Measurements from ENCODE around the gene ELMO1.

ELMO1 gene

GRCh38 chr7:37089972-37090371 is 358.7 kb downstream of the ELMO1 start:
- Mint-ChIP-seq H3K27ac (no peak overlapping the region), H3K4me3 (no peak overlapping the region), H3K36me3 (peaks cover 72% of the 10 kb centered on the region)

GRCh38 chr7:37085600-37085999 is 363.1 kb downstream of the ELMO1 start:
- Mint-ChIP-seq H3K27ac (no peak overlapping the region), H3K9me3 (no peaks in the 10 kb centered on the region), H3K4me1 (peaks cover 16% of the 10 kb centered on the region), H3K4me3 (no peak overlapping the region), H3K27me3 (no peaks in the 10 kb centered on the region), H3K36me3 (peaks cover 59% of the 10 kb centered on the region)
- ATAC-seq, result no peak

More at GRCh38 chr7:37089972-37090371, 358.7 kb downstream of the ELMO1 start:
- peaks cover 11% of the 10 kb centered on the region for H3K4me1 Mint-ChIP-seq
- H3K27me3 Mint-ChIP-seq, result no peaks in the 10 kb centered on the region
- H3K9me3 Mint-ChIP-seq, result peaks cover 6% of the 10 kb centered on the region
- no peak for ATAC-seq

GRCh38 chr7:37084303-37084702 is 364.4 kb downstream of the ELMO1 start:
- peaks cover 23% of the 10 kb centered on the region for H3K4me1 Mint-ChIP-seq

DNA sequence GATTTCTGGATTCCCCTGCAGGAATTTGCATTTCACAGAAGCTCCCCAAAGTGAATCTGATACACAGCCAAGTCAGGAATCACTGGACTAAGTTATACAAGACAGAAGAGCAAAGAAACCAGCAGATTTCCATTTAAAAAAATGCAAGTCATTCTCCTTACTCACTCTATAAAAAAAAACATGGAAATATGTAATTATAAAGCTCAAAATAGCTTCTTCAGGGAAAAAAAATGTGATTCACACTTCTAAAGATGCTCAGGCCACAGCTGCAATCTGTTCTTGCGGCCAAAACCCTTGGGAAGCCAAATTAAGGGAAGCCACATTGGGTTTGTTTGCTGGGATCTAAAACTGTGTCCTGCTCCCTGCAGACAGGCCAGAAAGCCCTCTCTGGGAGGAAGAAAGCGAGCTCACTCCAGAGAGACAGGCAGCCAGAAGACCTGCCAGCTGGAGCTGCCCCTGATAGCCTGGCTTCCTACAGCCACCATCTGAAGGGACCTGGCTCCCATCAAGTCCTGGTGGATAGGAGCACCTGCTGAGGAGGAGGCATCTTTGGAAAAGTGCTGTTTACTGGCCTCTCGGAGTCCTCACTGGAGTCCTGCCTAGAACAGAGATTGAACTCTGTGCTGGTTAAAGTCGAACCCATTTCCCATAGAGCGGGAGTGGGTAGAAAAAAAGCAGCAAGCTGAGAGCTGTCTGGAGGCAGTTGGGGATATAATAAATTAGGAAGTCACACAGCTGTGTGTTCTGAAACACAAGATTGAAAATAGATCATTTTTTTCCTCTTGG is 365.2 kb downstream of the ELMO1 start:
- Mint-ChIP-seq H3K4me1 (peaks cover 24% of the 10 kb centered on the region), H3K9me3 (no peaks in the 10 kb centered on the region), H3K4me3 (no peak overlapping the region), H3K27me3 (no peaks in the 10 kb centered on the region), H3K36me3 (peaks cover 70% of the 10 kb centered on the region), H3K27ac (no peak overlapping the region)
- no peak for ATAC-seq

More at GRCh38 chr7:37084303-37084702, 364.4 kb downstream of the ELMO1 start:
- Mint-ChIP-seq H3K36me3 (peaks cover 65% of the 10 kb centered on the region), H3K4me3 (no peak overlapping the region), H3K9me3 (no peaks in the 10 kb centered on the region), H3K27me3 (no peaks in the 10 kb centered on the region), H3K27ac (no peak overlapping the region)
- no peak for ATAC-seq

DNA sequence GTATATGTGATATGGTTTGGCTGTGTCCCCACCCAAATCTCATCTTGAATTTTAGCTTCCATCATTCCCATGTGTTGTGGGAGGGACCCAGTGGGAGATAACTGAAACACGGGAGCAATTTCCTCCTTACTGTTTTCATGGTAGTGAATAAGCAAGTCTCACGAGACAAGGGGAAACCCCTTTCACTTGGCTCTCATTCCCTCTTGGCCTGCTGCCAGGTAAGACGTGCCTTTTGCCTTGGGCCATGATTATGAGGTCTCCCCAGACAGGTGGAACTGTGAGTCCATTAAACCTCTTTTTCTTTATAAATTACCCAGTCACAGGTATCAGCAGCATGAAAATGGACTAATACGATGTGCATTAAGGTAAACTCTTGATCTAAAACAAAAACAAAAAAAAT is 367.2 kb downstream of the ELMO1 start:
- ATAC-seq, result no peak
- no peak overlapping the region for H3K4me3 Mint-ChIP-seq
- H3K4me1 Mint-ChIP-seq, result peaks cover 24% of the 10 kb centered on the region
- H3K27me3 Mint-ChIP-seq, result no peaks in the 10 kb centered on the region
- H3K27ac Mint-ChIP-seq, result no peak overlapping the region
- no peaks in the 10 kb centered on the region for H3K9me3 Mint-ChIP-seq
- peaks cover 73% of the 10 kb centered on the region for H3K36me3 Mint-ChIP-seq

GRCh38 chr7:37079420-37079819 is 369.2 kb downstream of the ELMO1 start:
- ATAC-seq, result no peak
- H3K36me3 Mint-ChIP-seq, result peaks cover 60% of the 10 kb centered on the region
- no peak overlapping the region for H3K4me3 Mint-ChIP-seq
- no peak overlapping the region for H3K27ac Mint-ChIP-seq
- H3K4me1 Mint-ChIP-seq, result peaks cover 24% of the 10 kb centered on the region
- no peaks in the 10 kb centered on the region for H3K9me3 Mint-ChIP-seq
- H3K27me3 Mint-ChIP-seq, result no peaks in the 10 kb centered on the region

DNA sequence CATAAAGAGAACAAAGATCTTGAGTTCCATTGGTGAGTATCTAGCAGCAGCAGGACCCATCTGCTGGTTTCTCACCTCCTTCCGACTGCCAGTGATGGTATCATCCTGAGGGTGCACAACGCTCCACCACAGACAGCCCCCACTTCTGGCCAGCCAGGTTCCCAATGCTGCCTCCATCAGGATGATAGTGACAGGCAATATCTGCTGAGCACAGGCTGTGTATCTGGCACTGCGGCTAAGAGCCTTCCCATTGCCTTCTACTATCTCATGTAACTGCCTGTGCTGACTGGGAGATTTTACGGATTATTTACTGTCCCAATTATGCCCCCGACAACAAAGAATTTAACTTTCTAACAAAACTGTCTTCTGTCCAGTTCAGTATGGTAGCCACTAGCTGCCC is 372.0 kb downstream of the ELMO1 start:
- no peak for ATAC-seq
- peaks cover 19% of the 10 kb centered on the region for H3K4me1 Mint-ChIP-seq
- H3K9me3 Mint-ChIP-seq, result no peaks in the 10 kb centered on the region
- H3K4me3 Mint-ChIP-seq, result no peak overlapping the region
- peaks cover 53% of the 10 kb centered on the region for H3K36me3 Mint-ChIP-seq
- no peaks in the 10 kb centered on the region for H3K27me3 Mint-ChIP-seq
- no peak overlapping the region for H3K27ac Mint-ChIP-seq

DNA sequence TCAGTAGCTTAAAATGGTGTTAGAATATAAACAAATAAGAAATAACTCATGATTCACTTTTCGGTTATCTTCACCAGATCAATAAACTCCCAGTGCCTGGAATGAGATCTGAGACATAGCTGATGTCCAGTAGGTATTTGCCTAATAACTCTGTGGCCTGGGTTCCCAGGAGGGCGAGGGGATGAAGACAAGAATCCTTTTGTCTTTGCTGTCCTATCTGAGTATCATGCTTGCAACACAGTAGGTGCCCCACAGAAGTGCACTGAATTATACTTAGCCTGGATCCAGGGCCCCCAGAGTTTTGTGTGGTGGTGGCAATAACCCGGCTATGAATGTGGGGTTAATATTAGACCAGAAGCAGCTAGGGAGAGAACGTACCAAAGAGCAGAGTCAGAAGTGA is 374.3 kb downstream of the ELMO1 start:
- H3K9me3 Mint-ChIP-seq, result no peaks in the 10 kb centered on the region
- no peaks in the 10 kb centered on the region for H3K27me3 Mint-ChIP-seq
- ATAC-seq, result no peak
- peaks cover 26% of the 10 kb centered on the region for H3K4me1 Mint-ChIP-seq
- H3K36me3 Mint-ChIP-seq, result peaks cover 55% of the 10 kb centered on the region
- no peak overlapping the region for H3K4me3 Mint-ChIP-seq
- no peak overlapping the region for H3K27ac Mint-ChIP-seq

DNA sequence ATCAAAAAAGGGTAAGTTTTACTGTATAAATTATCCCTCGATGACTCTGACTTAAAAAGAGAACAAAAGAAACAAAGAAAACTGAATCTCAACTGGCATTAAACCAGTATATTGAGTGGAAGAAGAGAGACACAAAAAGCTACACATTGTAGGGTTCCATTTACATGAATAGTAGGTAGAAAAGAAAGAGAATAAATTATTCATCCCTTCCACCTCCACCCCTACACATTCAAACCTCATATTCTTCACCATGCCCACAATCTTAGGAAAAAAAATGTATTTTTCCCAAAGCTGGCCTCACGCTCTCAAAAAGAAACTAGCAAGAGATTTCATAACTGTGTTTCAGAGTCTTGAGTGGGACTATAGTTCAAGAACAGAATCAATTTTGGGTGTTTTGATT is 377.5 kb downstream of the ELMO1 start:
- ATAC-seq, result no peak
- H3K4me3 Mint-ChIP-seq, result no peak overlapping the region
- H3K36me3 Mint-ChIP-seq, result peaks cover 30% of the 10 kb centered on the region

GRCh38 chr7:37070471-37070870 is 378.2 kb downstream of the ELMO1 start:
- H3K4me1 Mint-ChIP-seq, result peaks cover 48% of the 10 kb centered on the region
- H3K36me3 Mint-ChIP-seq, result peaks cover 36% of the 10 kb centered on the region
- no peak for ATAC-seq
- no peaks in the 10 kb centered on the region for H3K9me3 Mint-ChIP-seq
- H3K27ac Mint-ChIP-seq, result no peak overlapping the region
- H3K4me3 Mint-ChIP-seq, result no peak overlapping the region
- no peaks in the 10 kb centered on the region for H3K27me3 Mint-ChIP-seq

More for the DNA sequence above, 377.5 kb downstream of the ELMO1 start:
- no peaks in the 10 kb centered on the region for H3K27me3 Mint-ChIP-seq
- no peak overlapping the region for H3K27ac Mint-ChIP-seq
- peaks cover 41% of the 10 kb centered on the region for H3K4me1 Mint-ChIP-seq
- no peaks in the 10 kb centered on the region for H3K9me3 Mint-ChIP-seq

GRCh38 chr7:37070031-37070430 is 378.6 kb downstream of the ELMO1 start:
- no peaks in the 10 kb centered on the region for H3K27me3 Mint-ChIP-seq
- H3K36me3 Mint-ChIP-seq, result peaks cover 40% of the 10 kb centered on the region
- peaks cover 52% of the 10 kb centered on the region for H3K4me1 Mint-ChIP-seq
- peaks cover 3% of the 10 kb centered on the region for H3K9me3 Mint-ChIP-seq
- no peak overlapping the region for H3K4me3 Mint-ChIP-seq
- no peak for ATAC-seq
- H3K27ac Mint-ChIP-seq, result no peak overlapping the region

DNA sequence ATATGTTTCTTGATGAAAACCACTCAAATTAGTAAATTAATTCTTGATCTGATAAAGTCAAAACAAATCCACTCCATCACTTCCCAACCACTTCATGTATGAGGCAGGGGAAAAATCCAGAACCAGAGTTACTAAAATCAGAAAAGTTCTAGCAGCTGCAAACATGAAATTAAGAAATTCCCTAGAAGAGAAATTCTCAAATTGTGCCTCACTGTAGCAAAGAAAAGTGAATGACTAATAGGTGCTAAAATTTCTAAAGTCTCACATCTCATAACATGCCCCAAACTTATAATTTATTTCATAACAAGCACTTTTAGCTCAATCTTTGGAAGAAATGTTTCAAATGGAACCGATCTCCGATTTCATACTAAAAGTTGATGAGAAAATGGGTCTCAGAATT is 379.3 kb downstream of the ELMO1 start:
- H3K27me3 Mint-ChIP-seq, result no peaks in the 10 kb centered on the region
- H3K9me3 Mint-ChIP-seq, result peaks cover 3% of the 10 kb centered on the region
- no peak overlapping the region for H3K27ac Mint-ChIP-seq
- H3K4me1 Mint-ChIP-seq, result peaks cover 58% of the 10 kb centered on the region
- H3K36me3 Mint-ChIP-seq, result peaks cover 47% of the 10 kb centered on the region
- H3K4me3 Mint-ChIP-seq, result no peak overlapping the region
- ATAC-seq, result no peak

- H3K4me3 Mint-ChIP-seq, result no peak overlapping the region
- H3K27ac Mint-ChIP-seq, result no peak overlapping the region
- H3K36me3 Mint-ChIP-seq, result peaks cover 52% of the 10 kb centered on the region
- H3K4me1 Mint-ChIP-seq, result peaks cover 61% of the 10 kb centered on the region
- no peak for ATAC-seq
- H3K9me3 Mint-ChIP-seq, result peaks cover 3% of the 10 kb centered on the region
- H3K27me3 Mint-ChIP-seq, result no peaks in the 10 kb centered on the region
These were observed 379.8 kb downstream of the ELMO1 start for GRCh38 chr7:37068902-37069301.

DNA sequence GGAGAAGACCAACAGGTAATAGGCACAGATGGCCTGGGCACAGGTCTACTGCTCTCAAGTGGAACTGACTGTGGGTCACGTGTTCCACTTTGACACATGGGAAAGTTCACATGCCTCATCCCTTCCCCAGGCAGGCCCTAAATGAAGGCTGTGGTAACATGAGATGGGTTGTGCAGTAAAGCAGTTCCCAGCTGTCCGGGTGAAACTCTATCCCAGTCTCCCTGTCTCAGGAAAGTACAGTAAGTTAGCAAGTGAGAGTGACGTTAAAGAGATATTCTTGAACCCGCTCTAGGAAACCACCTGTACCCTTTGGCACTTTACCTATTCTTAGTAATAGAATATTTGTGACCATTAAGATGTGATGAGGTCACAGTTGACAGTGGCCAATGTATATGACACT is 380.6 kb downstream of the ELMO1 start:
- Mint-ChIP-seq H3K36me3 (peaks cover 57% of the 10 kb centered on the region), H3K27me3 (no peaks in the 10 kb centered on the region), H3K9me3 (peaks cover 3% of the 10 kb centered on the region), H3K27ac (no peak overlapping the region), H3K4me1 (peaks cover 66% of the 10 kb centered on the region), H3K4me3 (no peak overlapping the region)
- no peak for ATAC-seq

DNA sequence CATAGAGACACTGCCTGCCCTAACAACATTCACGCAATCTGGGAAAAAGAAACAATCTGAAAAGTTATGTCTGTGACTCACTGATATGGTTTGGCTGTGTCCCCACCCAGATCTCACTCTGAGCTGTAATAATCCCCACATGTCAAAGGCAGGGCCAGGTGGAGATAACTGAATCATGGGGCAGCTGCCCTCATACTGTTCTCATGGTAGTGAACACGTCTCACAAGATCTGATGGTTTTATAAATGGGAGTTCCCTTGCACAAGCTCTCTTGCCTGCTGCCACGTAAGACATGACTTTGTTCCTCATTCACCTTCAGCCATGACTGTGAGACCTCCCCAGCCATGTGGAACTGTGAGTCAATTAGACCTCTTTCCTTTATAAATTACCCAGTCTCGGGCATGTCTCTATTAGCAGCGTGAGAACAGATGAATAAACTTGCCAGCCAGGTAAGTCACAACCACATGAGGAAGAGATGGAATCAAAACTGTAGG is 382.8 kb downstream of the ELMO1 start:
- peaks cover 54% of the 10 kb centered on the region for H3K4me1 Mint-ChIP-seq
- peaks cover 47% of the 10 kb centered on the region for H3K36me3 Mint-ChIP-seq
- peak overlapping the region; percentile 14 for H3K27ac Mint-ChIP-seq
- no peak overlapping the region for H3K4me3 Mint-ChIP-seq
- ATAC-seq, result peak; percentile 73
- H3K9me3 Mint-ChIP-seq, result peaks cover 3% of the 10 kb centered on the region
- no peaks in the 10 kb centered on the region for H3K27me3 Mint-ChIP-seq

GRCh38 chr7:37062560-37062859 is 386.2 kb downstream of the ELMO1 start:
- Mint-ChIP-seq H3K36me3 (peaks cover 66% of the 10 kb centered on the region), H3K9me3 (peaks cover 3% of the 10 kb centered on the region), H3K4me3 (no peak overlapping the region), H3K27me3 (no peaks in the 10 kb centered on the region), H3K27ac (no peak overlapping the region), H3K4me1 (peaks cover 29% of the 10 kb centered on the region)
- no peak for ATAC-seq

All from stimulated activated memory B cell treated with anti-CD40 and anti-IgM and Interleukin-4, amounts not matched to agents 10 μg/mL and 1 μg/mL and 100 μg/mL, for 72 hours (primary cell).